OCI-M2 (cell line): ENCODE data around the gene UBA6.
"Not testable (repeated sequence)": the region's sequence is repeated elsewhere in the genome, so short reads cannot be mapped to it uniquely, and the experiment has no call there.

ENCODE experiments used
- DNase-seq: peaks from one replicate; lab custom pipeline; 2025; ENCODE audit not compliant: unreplicated experiment; lab: John Stamatoyannopoulos, UW

Gene UBA6

DNA sequence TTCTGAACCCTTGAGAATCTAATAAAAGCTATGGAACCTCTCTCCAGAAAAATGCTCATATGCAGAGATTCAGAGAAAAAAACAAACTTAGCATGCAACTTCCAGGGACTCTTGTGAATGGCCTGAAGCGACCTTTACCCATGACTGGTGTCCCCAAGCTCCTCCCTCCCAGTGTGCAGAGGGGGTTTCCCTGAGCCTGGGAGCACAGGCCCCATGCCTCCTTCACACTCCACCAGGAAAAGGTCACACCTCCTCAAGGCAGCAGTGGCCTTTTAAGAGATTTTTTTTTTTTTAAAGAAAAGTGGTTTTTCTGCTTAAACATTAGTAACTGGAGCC, 13.3 kb upstream of the UBA6 start:
- no peak for DNase-seq

DNA sequence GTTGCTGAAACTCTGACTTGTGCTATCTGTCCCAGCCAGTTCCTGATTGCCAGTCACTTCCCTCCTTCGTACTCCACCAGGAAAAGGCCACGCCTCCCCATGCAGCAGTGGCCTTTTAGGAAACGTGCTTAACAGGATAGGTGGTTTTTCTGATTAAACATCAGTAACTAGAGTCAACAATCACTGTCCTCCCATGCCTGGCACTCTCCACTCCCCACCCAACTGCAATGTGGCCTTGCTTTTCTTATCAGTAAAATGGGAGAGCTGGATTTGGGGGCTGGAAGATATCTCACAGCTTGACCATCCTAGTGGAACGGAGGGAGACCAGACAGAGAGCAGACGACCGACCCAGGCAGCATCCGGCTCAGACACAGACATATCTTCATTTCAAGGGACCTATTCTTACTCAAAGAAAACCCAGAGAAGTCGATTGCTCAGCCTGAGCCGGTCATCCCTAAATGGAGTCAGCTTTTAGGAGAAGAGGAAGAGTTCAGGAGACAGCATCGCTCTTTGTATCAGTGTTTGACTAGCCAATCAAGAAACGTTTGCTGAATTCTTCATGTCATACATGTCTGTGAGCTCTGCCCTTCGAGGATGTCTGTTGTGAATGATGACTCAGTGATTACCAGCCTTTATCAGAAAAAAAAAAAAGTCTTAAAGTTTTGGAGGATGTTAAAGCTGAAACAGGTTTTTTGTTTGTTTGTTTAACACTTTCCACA, 12.7 kb upstream of the UBA6 start:
- DNase-seq, result peak; percentile 53

DNA sequence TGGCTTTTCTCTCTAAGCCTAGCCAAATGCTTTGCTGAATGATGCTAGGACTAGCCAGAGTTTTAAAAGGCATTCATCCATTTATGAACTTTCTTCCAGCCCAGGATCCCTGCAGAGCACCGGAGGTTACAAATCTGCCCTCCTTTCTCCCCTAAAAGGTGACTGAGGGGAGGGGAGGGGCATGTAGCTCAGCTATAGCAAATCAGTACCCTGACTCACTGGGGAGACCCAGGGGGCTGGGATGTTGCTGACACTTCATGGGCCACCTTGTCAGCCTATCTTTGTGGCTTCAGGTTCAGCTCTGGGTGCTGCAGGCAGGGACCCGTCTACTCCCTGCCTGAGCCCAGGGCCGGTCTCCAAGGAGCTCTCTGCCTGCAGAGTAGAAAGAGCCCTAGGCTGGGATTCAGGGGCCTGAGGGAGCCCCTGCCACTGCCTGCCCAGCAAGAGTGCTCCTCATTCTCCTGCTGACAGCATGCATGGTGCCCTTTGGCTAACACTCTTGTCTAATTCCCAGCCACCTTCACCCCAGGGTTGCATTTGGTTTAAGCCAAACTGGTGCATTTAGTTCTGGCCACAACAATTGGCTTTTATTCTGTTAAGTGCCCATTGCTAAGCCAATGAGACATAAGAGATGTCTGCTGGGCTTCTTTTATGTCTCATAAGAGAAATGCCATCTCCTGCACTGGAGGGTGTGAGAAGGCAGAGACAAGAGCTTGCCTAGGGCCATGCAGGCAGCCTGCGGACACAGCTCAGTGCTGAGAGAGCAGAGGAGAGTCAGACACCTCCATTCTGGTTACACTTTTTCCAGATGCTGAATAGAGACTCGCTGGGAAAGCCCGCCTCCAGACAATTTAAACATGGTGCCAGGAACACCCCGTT, 11.9 kb upstream of the UBA6 start:
- no peak for DNase-seq

DNA sequence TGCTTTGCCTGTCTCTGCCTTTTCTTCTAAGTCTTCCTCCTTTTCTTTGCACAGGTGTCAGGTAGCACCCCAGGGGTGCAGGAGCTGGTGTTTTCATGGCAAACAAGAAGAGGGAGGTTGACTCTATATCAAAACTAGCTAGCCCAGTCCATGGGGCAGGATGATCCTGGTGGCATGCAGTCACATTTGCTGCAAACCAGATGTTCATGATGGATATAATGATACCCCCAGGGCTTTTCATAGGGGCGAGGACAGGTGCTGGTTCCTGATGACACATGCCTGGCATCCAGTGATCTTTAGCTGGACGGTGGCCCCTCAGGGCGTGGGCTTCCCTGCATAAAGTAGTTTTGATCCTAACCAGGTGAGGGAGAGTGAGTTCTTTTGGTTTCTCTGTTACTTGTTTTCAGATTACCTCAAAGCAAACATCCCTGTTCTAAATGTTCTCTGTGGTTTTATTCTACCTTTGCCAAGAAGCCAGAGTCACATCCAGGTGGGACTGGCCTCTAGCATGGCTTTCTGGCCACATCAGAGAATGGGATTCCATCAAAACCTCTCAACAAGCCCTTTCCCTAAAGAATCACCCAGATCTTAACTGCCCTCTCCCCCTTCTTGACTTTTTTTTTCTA, 11.2 kb upstream of the UBA6 start:
- no peak for DNase-seq

DNA sequence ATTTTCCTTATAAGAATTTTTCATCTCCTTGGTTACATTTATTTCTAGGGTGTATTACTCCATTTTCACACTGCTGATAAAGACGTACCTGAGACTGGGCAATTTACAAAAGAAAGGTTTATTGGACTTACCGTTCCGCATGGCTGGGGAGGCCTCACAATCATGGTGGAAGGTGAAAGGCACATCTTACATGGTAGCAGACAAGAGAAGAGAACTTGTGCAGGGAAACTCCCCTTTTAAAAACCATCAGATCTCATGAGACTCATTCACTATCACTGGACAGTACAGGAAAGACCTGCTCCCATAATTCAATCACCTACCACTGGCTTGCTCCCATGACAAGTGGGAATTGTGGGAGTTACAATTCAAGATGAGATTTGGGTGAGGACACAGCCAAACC, 5.7 kb upstream of the UBA6 start:
- DNase-seq, result not testable (repeated sequence)

DNA sequence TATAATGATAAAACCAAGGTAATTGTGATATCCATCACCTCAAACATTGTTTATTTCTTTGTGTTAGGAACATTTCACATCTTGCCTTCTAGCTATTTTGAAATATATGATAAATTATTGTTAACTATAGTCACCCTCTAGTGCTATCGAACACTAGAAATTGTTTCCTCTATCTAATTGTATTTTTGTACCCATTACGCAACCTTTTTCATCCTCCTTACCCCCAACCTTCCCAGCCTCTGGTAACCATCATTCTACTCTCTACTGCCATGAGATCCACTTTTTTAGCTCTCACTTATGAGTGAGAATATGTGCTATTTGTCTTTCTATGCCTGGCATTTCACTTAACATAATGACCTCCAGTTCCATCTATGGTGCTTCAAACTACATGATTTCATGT, 3.9 kb upstream of the UBA6 start:
- DNase-seq, result no peak

DNA sequence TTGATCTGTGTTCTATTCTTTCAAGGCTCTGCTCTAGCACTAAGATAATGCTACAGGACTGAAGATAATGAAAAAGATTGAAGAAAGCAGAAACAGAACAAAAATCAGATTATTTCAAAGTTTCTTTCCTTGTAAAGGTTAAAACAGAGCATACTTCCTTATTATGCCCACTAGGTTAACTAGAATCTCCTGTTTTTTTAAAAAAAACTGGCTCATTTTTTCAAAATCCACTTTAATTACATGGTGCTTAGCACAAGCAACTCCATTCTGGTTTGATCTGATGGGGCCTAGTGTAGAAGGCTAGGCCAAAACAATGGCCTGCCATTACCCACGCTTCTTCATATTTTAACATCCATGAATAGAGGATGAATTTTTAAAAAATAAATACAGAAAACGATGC, 1.2 kb upstream of the UBA6 start:
- DNase-seq, result no peak

DNA sequence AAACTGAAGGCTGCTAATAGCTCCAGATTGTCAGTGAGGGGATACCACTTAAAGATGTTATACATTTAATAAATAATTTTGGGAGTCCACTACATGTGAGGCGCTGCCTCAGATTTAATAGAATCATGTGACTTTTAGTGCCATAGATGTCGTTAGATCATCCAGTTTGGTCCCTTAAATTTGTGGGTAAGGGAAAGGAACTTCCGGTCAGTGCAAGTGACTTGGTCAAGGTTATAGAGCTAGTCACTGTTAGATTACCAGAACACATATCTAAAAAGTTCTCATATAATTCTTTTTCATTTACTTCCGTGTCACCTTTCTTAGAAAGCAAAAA, 529 bp upstream of the UBA6 start:
- DNase-seq, result no peak

DNA sequence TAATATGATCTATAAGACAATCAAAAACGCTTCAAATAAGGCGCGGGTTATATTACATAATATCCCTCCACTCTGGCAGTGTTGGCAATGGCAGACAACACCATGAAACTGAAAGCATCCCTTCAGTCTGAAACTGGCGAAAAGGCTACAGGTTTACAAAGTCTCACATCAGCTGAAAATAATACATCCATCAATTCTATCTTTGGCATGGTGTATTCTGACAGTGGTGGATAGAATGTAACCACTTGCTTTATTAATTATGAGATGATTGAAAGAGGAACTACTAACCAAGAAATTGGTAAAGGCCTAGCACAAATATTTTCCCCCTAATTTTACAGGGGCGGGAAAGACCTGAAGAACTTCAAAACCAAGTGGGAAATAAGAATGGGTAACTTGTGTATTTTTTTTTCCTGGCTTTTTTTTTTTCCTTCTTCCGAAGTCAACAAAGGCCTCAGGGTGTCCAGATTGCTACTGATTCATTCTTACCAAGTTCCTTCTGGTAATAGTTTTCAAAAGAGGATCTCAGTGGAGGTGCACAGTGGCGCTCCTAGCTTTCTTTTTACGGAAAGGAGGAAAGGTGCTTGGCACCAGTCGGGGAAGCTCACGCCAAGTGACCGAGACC, 728 bp downstream of the UBA6 start:
- no peak for DNase-seq

DNA sequence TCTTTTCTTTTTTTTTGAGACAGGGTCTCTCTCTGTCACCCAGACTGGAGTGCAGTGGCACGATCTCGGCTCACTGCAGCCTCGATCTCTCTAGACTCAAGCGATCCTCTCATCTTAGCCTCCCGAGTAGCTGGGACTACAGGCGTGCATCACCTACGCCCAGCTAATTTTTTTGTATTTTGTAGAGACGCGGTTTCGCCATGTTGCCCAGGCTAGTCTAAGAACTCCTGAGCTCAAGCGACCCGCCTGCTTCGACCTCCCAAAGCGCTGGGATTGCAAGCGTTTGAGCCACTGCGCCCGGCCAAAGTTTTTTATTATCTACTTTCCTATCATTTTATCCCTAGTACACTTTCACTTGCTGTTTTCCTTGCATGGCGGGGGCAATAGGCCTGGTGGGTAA, 1.4 kb downstream of the UBA6 start:
- DNase-seq, result no peak

DNA sequence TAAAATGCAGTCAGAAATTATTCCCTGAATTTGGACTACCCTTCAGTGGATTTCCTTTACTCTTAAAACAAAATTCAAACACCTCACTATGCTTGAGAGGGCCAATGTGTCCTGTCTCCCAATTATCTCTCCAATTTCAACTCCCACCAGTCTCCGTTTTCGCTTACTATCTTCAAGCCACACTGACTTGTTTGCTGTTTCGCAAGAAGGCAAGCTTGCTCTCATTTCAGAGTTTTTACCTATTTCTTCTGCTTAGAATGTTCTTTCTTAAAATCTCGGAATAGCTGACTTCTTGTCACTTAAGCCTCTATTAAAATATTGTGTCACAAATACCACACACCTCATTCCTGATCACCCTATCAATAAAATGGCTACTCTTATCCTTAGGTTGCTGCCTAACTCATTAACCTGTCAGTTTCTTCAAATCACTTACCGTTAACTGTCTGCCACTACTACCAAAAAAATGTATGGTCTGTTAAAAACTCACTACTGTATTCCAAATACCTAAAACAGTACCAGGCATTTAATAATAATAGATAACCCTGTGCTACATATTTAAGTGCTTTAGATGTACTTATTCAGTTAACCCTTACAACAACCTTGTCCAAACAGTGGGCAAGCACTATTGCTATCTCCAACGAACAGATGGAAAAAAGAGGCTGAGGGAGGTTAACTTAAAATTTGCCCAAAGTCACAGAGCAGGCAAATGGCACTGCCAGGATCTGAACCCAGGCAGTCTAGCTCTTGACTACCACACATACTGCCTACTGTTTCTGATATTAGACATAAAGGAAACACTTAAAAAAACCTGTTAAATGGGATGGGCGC, 2.9 kb downstream of the UBA6 start:
- peak; percentile 55 for DNase-seq

DNA sequence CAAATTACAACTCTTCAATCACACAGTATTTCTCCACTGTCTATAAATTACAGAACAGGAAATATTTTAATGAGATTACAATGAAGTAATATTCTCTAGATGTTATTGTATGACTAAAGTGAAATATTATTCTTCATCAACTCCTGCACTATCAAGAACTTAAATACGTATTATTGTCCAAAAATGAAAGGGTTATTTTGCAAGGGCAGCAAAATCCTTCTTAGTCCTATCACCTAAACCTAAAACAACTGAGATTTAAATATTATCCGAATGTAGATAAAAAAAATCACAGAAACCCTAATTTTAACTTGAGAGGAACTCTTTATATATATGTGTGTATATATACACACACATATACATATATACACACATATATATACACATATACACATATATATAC, 4.9 kb downstream of the UBA6 start:
- DNase-seq, result no peak

DNA sequence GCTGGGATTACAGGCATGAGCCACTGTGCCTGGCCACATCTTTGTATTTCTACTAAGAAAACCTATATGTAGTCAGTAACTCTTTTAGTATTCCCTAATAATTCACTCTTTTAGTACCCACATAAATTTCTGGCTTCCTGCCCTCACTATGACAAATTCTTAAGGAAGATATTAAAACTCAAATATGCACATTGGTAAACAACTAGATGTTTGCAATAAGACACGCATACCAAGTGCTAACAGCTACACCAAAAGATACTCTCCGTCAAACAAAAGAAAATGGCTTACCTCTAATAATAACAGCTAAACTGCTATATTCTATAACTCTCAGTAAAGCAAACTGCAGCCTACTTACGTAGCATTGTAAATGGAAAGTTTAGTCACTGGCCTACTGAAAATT, 6.3 kb downstream of the UBA6 start:
- no peak for DNase-seq

DNA sequence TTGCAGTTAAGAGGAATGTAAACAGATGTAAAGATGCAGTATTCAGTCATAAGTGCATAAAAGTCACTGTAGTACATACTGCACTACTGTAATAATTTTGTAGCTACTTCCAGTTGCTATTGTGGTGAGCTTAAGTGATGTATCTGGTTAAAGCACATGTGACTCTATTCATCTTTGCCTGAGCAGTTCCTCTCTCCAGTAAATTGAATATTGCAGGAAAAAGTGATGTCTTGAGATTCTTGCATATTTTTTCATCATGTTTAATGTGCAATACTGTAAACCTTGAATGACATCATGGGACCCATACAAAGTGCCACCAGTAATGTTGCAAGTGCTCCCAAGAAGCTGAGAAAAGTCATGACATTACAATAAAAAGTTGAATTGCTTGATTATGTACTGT, 9.6 kb downstream of the UBA6 start:
- no peak for DNase-seq

DNA sequence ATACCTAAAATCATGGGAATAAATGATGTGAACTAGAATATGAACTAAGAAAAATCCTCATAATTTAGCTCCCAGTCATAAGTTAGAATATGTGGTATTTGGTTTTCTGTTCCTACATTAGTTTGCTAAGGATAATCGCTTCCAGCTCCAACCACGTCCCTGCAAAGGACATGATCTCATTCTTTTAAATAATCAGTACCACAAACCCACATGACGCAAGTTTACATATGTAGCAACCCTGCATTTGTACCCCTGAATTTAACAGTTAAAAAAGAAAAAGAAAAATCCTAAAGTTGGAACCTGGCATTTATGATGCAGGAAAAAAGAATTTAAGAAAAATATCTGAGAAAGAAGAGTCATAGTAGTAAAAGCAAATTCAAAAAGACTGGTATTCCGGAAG, 13.3 kb downstream of the UBA6 start:
- DNase-seq, result no peak

DNA sequence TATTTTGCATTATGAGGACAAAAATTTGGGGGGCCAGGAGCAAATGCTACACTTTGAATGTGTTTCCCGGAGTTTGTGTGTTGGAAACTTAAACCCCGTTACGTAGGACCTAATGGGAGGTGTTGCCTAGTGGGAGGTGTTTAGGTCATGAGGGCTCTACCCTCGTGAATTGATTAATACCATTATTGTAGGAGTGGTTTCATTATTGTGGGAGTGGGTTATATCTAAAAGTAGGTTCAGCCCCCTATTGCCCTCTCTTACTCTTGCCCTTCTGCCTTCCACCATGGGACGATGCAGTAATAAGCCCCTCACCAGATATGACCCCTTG, 15.5 kb downstream of the UBA6 start:
- DNase-seq, result no peak

DNA sequence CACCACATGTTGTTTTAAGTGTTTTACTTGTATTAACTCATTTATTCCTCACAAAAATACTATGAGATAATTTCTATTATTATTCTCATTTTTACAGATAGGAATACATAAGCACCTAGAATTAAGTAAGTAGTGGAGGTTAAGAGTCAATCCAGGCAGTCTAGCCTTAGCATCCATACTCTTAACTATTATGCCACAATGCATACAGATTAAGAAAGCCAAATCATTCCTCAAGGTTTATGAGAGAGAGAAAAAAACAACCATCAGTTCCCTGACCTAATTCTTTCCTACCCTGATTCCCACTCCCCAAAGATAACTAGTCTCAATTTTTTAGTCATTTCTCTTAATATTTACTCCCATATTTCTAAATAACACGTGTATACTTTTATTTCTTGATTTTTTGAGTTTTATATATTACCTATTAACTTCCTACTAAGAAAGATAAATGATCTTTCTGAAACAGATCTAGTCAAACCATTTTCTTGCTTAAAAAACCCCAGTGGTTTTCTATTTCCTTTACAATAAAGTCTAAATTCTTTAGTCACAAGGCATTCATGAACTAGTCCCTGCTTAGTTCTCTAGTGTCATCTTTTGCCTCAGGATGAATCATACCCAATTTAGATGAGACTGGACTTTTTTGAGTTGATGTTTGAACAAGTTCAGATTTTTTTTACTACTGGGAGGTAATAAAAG, 16.0 kb downstream of the UBA6 start:
- DNase-seq, result no peak

DNA sequence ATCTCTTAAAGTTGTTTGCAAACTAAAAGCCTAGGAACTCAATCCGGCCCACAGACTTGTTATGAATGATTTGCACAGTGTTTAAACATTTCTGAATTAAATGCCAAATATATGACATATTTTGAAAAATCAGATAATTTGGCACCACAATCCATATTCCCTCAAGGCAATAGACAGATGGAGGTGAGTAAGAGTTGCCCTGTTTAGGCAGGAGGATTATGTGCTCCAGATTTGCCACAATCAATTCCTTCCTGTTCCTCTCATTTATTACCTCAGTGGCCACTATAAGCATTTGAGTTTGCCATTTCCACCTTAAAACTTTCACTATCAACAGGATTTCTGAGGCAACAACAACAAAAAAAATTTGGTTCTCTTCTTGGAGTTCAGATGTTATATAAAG, 18.7 kb downstream of the UBA6 start:
- no peak for DNase-seq

DNA sequence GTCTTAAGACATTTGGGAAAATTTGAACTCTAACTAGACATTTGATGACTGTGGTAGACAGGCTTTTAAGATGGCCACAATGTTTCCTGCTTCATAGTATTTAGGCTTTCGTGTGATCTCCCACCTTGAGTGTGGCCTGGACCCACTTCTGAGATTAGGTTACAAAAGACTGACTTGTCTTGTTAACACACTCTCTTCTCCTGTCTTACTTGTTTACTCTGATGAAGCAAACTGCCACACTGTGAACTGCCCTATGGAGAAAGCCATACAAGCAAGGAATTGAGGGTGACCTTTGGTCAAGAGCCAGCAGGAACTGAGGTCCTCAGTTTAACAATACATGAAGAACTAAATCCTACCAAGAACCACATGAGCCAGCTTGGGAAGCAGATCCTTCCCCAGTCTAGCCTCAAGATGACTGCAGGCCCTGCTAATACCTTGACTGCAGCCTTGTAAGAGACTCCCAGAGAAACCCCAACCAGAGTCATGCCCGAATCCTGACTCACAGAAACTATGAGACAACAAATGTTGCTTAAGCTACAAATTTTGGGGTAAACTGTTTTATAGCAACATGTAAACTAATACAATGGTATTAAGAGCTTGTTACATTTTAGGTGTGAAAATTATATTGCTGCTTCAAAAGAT, 20.3 kb downstream of the UBA6 start:
- DNase-seq, result no peak

DNA sequence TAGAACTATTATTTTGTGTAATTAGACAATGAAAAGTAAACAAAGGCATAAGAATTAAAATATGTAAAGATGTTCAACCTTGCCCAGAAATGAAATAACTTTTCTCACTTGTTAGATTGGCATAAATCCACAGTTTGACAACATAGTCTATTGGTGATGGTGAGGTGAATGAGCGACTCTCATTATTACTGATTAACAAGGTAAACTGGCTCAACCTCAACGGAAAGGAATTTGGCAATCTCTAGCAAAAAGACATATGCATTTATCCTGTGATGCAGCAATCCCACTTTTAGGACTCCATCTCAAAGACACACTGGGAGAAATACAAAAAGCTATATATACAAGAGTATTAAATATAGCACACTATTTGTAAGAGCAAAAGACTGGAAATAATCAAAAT, 22.3 kb downstream of the UBA6 start:
- DNase-seq, result no peak
